SK-N-SH treated with all-trans-retinoic acid at 6 μM for 48 hours (cell line): Measurements from ENCODE around the gene LRRC66.

Experiments
- ATAC-seq: fragments of 200-7000 bp; cut with Tn5 transposase; 3 replicates; pipeline ENCODE4 v1.9.1; 2020; ENCODE audit warnings: mild to moderate bottlenecking, moderate library complexity
- ARNTL ChIP-seq: fragments of 450-650 bp; formaldehyde crosslinking; IDR thresholded peaks from 2 replicates; pipeline ENCODE4 v1.5.0; 2020; ENCODE audit warnings: low read depth, mild to moderate bottlenecking, moderate library complexity, borderline replicate concordance
- BACH2 ChIP-seq: fragments of 250-450 bp; sonication (Bioruptor Pico); IDR thresholded peaks from 2 replicates; pipeline ENCODE4 v1.9.0; 2021; ENCODE audit warnings: mild to moderate bottlenecking, borderline replicate concordance
- CREB5 ChIP-seq: fragments of 250-450 bp; sonication (Bioruptor Pico); IDR thresholded peaks from 2 replicates; pipeline ENCODE4 v1.5.1; 2020; ENCODE audit warnings: low read depth, mild to moderate bottlenecking, moderate library complexity
- CSDC2 ChIP-seq: fragments of 250-450 bp; sonication (Bioruptor Pico); IDR thresholded peaks from 2 replicates; pipeline ENCODE4 v1.5.0; 2020; ENCODE audit warnings: mild to moderate bottlenecking, moderate library complexity
- CSRNP3 ChIP-seq: fragments of 250-450 bp; sonication (Bioruptor Pico); IDR thresholded peaks from 2 replicates; pipeline ENCODE4 v1.5.1; 2021; ENCODE audit warnings: mild to moderate bottlenecking, moderate library complexity
- ESRRG ChIP-seq: fragments of 250-450 bp; sonication (Bioruptor Pico); IDR thresholded peaks from 2 replicates; pipeline ENCODE4 v1.6.1; 2021; ENCODE audit warnings: mild to moderate bottlenecking
- GLIS3 ChIP-seq: fragments of 250-450 bp; sonication (Bioruptor Pico); IDR thresholded peaks from 2 replicates; pipeline ENCODE4 v1.5.0; 2020; ENCODE audit warnings: mild to moderate bottlenecking, moderate library complexity
- OSR1 ChIP-seq: fragments of 250-450 bp; sonication (Bioruptor Pico); IDR thresholded peaks from 2 replicates; pipeline ENCODE4 v1.8.0; 2022; ENCODE audit warnings: moderate library complexity, mild to moderate bottlenecking, inconsistent platforms
- PATZ1 ChIP-seq: fragments of 250-450 bp; sonication (Bioruptor Pico); IDR thresholded peaks from 2 replicates; pipeline ENCODE4 v1.8.0; 2020; ENCODE audit warnings: mild to moderate bottlenecking, moderate library complexity, borderline replicate concordance
- POU6F1 ChIP-seq: fragments of 250-450 bp; sonication (Bioruptor Pico); IDR thresholded peaks from 2 replicates; pipeline ENCODE4 v1.8.0; 2021; ENCODE audit warnings: low read depth, mild to moderate bottlenecking, moderate library complexity, borderline replicate concordance
- PPARA ChIP-seq: fragments of 250-450 bp; sonication (Bioruptor Pico); IDR thresholded peaks from 2 replicates; pipeline ENCODE4 v1.5.0; 2020; ENCODE audit warnings: mild to moderate bottlenecking, borderline replicate concordance
- RARB ChIP-seq: fragments of 250-450 bp; sonication (Bioruptor Pico); IDR thresholded peaks from 2 replicates; pipeline ENCODE4 v1.8.0; 2021; ENCODE audit warnings: mild to moderate bottlenecking, moderate library complexity
- SNAI2 ChIP-seq: fragments of 250-450 bp; sonication (Bioruptor Pico); IDR thresholded peaks from 2 replicates; pipeline ENCODE4 v1.5.0; 2020; ENCODE audit warnings: mild to moderate bottlenecking, moderate library complexity
- TCF4 ChIP-seq: fragments of 250-450 bp; sonication (Bioruptor Pico); IDR thresholded peaks from 2 replicates; pipeline ENCODE4 v1.8.0; 2021; ENCODE audit warnings: mild to moderate bottlenecking, moderate library complexity, borderline replicate concordance
- TOX ChIP-seq: fragments of 250-450 bp; sonication (Bioruptor Pico); IDR thresholded peaks from 2 replicates; pipeline ENCODE4 v1.8.0; 2021; ENCODE audit warnings: mild to moderate bottlenecking, moderate library complexity, borderline replicate concordance
- ZC3H10 ChIP-seq: fragments of 250-450 bp; sonication (Bioruptor Pico); IDR thresholded peaks from 2 replicates; pipeline ENCODE4 v1.5.1; 2021; ENCODE audit warnings: mild to moderate bottlenecking, moderate library complexity
- ZFP3 ChIP-seq: fragments of 250-450 bp; sonication (Bioruptor Pico); IDR thresholded peaks from 2 replicates; pipeline ENCODE4 v1.5.0; 2020; ENCODE audit warnings: mild to moderate bottlenecking, moderate library complexity
- ZFP30 ChIP-seq: fragments of 450-650 bp; formaldehyde crosslinking; IDR thresholded peaks from 2 replicates; pipeline ENCODE4 v1.5.0; 2022; ENCODE audit warnings: mild to moderate bottlenecking, moderate library complexity
- ZNF565 ChIP-seq: fragments of 450-650 bp; formaldehyde crosslinking; conservative IDR thresholded peaks from 2 replicates; pipeline ENCODE4 v1.5.0; 2020; ENCODE audit warnings: low read depth, mild to moderate bottlenecking, moderate library complexity
- ZNF70 ChIP-seq: fragments of 450-650 bp; formaldehyde crosslinking; IDR thresholded peaks from 2 replicates; pipeline ENCODE4 v1.5.0; 2020; ENCODE audit warnings: mild to moderate bottlenecking, moderate library complexity
- ZNF8 ChIP-seq: fragments of 450-650 bp; formaldehyde crosslinking; IDR thresholded peaks from 2 replicates; pipeline ENCODE4 v1.5.0; 2020; ENCODE audit warnings: mild to moderate bottlenecking, moderate library complexity

The LRRC66 gene

GRCh38 chr4:52014903-52015302, 5.3 kb downstream of the LRRC66 start:
- ATAC-seq = no peak
- no peak for TF ChIP-seq OSR1
- no peak for TF ChIP-seq ZNF70
- no peak for TF ChIP-seq ESRRG (CRISPR knock-in tag)
- TF ChIP-seq GLIS3 (CRISPR knock-in tag) = no peak
- TF ChIP-seq ZFP30 (CRISPR knock-in tag) = no peak
- TF ChIP-seq ARNTL = no peak
- no peak for TF ChIP-seq SNAI2 (CRISPR knock-in tag)
- TF ChIP-seq POU6F1 (CRISPR knock-in tag) = no peak
- no peak for TF ChIP-seq TOX (CRISPR knock-in tag)
- TF ChIP-seq TCF4 (CRISPR knock-in tag) = no peak
- TF ChIP-seq CSDC2 (CRISPR knock-in tag) = no peak
- TF ChIP-seq PPARA = no peak
- TF ChIP-seq ZNF8 = no peak
- TF ChIP-seq BACH2 (CRISPR knock-in tag) = no peak
- no peak for TF ChIP-seq CSRNP3 (CRISPR knock-in tag)
- TF ChIP-seq CREB5 (CRISPR knock-in tag) = no peak
- no peak for TF ChIP-seq PATZ1 (CRISPR knock-in tag)

GRCh38 chr4:52012651-52013050, 7.5 kb downstream of the LRRC66 start:
- ATAC-seq = no peak
- TF ChIP-seq ARNTL (no peak), TCF4 (CRISPR knock-in tag) (no peak), SNAI2 (CRISPR knock-in tag) (no peak), RARB (CRISPR knock-in tag) (no peak), CSDC2 (CRISPR knock-in tag) (no peak), ZFP3 (CRISPR knock-in tag) (no peak), ZC3H10 (CRISPR knock-in tag) (no peak), POU6F1 (CRISPR knock-in tag) (no peak), GLIS3 (CRISPR knock-in tag) (no peak)

GRCh38 chr4:52010986-52011385, 9.2 kb downstream of the LRRC66 start:
- ATAC-seq = no peak
- TF ChIP-seq SNAI2 (CRISPR knock-in tag) (no peak), GLIS3 (CRISPR knock-in tag) (no peak), RARB (CRISPR knock-in tag) (no peak), ARNTL (no peak), CSRNP3 (CRISPR knock-in tag) (no peak), PATZ1 (CRISPR knock-in tag) (no peak), OSR1 (no peak), ZNF70 (no peak), POU6F1 (CRISPR knock-in tag) (no peak), ZNF565 (CRISPR knock-in tag) (no peak), PPARA (no peak), ESRRG (CRISPR knock-in tag) (no peak), TOX (CRISPR knock-in tag) (no peak)
